ENCODE results near the gene C12orf60.
"Not testable (repeated sequence)": the region's sequence is repeated elsewhere in the genome, so short reads cannot be mapped to it uniquely, and the experiment has no call there.

DNA sequence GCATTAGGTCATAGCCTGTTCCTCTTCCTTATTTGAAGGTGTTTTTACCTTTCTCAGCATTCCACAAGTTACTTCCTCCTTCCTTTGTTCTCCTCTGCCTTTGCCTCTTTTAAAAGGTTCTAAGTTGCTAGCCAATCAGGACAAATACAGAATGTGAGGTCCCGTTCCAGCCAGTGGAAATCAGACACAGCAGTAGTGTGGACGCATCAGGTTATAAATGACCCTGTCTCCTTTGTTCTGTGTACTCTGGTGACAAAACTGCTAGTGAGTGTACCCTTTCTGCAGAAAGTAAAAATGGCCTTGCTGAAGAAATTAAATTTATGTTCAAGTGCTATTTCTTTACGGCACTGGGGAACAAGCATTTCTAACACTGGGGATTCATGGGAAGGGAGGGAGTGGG is 37.5 kb upstream of the C12orf60 start:
- TF ChIP-seq, protein P1, sequence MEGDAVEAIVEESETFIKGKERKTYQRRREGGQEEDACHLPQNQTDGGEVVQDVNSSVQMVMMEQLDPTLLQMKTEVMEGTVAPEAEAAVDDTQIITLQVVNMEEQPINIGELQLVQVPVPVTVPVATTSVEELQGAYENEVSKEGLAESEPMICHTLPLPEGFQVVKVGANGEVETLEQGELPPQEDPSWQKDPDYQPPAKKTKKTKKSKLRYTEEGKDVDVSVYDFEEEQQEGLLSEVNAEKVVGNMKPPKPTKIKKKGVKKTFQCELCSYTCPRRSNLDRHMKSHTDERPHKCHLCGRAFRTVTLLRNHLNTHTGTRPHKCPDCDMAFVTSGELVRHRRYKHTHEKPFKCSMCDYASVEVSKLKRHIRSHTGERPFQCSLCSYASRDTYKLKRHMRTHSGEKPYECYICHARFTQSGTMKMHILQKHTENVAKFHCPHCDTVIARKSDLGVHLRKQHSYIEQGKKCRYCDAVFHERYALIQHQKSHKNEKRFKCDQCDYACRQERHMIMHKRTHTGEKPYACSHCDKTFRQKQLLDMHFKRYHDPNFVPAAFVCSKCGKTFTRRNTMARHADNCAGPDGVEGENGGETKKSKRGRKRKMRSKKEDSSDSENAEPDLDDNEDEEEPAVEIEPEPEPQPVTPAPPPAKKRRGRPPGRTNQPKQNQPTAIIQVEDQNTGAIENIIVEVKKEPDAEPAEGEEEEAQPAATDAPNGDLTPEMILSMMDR (IDR thresholded peaks at IDR 0.05; ENCODE audit: borderline replicate concordance, extremely low read depth, low read length, poor library complexity, severe bottlenecking) = not testable (repeated sequence)
- TF ChIP-seq EZH2 (IDR thresholded peaks at IDR 0.05; ENCODE audit: borderline replicate concordance, low read depth, low read length, severe bottlenecking) = not testable (repeated sequence)
